HG02973 (cell line): ENCODE measurements around the gene SLC8B1.
"Not testable (repeated sequence)": the region's sequence is repeated elsewhere in the genome, so short reads cannot be mapped to it uniquely, and the experiment has no call there.

Experiments
- ATAC-seq: cut with Tn5 transposase; IDR thresholded peaks from one replicate; pipeline ENCODE4 v1.9.1; 2021; ENCODE audit warnings: moderate library complexity; ENCODE audit not compliant: unreplicated experiment

SLC8B1 gene

DNA sequence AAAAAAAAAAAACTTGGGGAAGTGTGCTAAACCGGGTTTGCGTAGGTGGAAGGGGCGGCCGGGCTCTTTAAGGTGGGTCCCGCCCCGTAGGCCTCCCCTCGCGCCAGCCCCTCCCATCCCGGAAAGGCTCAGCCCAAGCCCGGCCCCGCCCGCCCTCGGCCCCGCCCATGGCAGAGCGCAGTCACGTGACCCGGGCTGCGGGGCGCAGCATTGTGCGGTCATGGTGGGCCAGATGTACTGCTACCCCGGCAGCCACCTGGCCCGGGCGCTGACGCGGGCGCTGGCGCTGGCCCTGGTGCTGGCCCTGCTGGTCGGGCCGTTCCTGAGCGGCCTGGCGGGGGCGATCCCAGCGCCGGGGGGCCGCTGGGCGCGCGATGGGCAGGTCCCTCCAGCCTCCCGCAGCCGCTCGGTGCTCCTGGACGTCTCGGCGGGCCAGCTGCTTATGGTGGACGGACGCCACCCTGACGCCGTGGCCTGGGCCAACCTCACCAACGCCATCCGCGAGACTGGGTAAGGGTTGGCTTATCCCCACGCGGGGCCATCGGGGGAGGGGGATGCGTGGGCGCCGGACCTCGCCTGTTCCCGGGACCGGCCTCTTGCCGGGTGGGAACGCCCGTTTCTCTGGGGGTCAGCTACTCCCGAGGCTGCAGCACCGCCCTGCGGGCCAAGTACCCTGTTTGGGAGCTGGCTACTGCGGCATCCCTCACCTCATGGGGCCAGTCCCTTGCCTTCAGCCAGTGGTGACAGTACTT is 23.6 kb upstream of the SLC8B1 start, which contains the start of gene PLBD2:
Gene PLBD2, plus strand, starts transcription at position 207 of the 752 bp plus-strand sequence. Its CDS starts 14 bp downstream, at position 221.
- ATAC-seq = peak; percentile 91

DNA sequence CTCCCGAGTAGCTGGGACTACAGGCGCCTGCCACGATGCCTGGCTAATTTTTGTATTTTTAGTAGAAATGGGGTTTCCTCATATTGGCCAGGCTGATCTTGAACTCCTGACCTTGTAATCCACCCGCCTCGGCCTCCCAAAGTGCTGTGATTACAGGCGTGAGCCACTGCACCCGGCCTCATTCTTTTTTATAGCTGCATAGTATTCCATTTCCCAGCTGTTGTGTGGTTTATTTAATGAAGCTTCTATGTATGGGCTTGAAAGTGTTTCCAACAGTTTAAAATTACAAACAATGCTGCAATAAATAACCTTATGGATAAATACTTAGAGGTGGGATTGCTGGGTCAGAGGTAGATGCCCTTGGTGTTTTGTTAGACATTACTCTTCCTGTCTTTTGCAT is 19.3 kb upstream of the SLC8B1 start:
- not testable (repeated sequence) for ATAC-seq

DNA sequence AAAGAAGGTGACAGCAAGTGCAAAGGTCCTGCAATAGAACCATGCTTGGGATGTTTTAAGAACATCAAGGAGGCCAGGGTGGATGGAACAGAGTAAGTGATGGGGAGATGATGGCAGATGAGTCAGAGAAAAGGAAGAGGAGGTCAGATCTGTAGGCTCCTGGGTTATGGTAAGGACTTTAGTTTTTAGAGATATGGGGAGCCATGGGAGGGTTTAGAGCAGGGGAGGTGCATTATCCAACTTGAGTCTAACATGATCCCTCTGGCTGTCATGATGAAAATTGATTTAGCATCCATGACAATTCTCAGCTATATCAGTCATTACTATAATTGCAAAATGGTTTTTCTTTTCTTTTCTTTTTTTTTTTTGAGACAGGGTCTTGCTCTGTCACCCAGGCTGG is 16.2 kb upstream of the SLC8B1 start:
- no peak for ATAC-seq

DNA sequence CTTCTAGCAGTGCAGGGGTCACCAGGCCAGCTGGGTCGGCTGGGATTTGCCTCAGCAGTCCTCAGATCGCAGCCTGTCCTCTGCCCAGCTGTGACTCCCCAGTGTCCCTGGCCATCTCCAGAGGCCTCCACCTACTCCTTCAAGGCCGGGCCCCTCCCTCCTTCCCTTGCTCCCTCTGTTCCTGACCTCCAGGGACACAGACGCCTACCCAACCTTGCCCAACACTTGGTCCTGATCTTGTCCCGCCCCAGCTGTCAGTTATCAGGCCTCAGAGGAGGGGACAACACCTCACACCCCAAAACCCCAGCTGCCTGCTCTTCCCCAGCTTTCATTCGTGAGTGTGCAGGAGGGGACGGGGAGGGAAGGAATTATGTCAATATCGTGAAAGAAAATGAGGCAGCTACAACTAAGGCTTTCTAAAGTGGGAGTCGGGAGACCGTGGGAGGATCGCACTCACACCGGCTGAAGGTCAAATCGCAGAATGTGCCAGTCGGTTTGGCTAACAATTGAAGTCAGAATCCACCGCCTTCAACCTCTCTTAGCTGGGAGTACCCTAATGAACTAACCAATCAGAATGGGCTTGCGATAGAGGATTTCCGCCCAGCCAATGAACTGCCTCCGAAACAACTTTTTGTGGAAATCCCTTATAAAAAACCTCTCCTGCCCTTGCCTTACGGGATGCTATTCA is 14.1 kb upstream of the SLC8B1 start:
- no peak for ATAC-seq

- ATAC-seq = no peak
These were observed 13.0 kb upstream of the SLC8B1 start for GRCh38 chr12:113347892-113348291.

GRCh38 chr12:113347107-113347506 is 12.2 kb upstream of the SLC8B1 start:
- no peak for ATAC-seq

- ATAC-seq = no peak
These were observed 11.4 kb upstream of the SLC8B1 start for GRCh38 chr12:113346353-113346752.

- no peak for ATAC-seq
These were observed 10.4 kb upstream of the SLC8B1 start for GRCh38 chr12:113345318-113345717.

- ATAC-seq = no peak
These were observed 6.6 kb upstream of the SLC8B1 start for GRCh38 chr12:113341535-113341934.

DNA sequence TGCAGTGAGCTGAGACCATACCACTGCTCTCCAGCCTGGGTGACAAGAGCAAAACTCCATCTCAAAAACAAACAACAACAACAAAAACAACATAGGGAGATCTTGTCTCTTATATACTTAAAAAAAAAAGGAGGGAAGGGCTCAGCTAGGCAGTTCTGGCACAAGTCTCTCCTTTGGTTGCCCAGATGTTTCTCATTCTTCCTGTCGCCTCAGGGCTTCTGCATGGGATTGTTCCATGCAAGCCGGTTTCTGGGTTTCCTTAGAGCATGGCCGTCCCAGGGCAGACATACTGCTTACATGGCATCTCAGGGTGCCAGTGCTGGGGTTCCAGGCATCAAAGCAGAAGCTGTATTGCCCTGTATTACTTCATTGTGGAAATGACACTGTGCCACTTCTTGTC is 5.2 kb upstream of the SLC8B1 start:
- no peak for ATAC-seq

DNA sequence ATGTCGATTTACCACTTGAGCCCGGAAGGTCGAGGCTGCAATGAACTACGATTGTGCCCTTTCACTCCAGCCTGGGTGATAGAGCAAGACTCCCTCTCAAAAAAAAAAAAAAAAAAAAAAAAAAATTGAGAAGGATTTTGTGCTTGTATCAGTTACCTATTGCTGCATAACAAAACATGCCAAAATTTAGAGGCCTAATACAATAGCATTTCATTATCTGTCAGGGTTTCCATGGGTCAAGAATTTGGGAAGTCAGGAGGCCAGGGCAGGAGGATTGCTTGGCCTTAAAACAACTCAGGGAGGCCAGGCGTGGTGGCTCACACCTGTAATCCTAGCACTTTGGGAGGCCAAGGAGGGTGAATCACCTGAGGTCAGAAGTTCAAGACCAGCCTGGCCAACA is 4.6 kb upstream of the SLC8B1 start:
- no peak for ATAC-seq

- ATAC-seq = peak; percentile 8
These were observed 778 bp downstream of the SLC8B1 start for GRCh38 chr12:113333877-113334785.

GRCh38 chr12:113333418-113333750 is 1.5 kb downstream of the SLC8B1 start:
- no peak for ATAC-seq

- ATAC-seq = no peak
These were observed 2.1 kb downstream of the SLC8B1 start for GRCh38 chr12:113332688-113333417.

GRCh38 chr12:113330505-113330904 is 4.4 kb downstream of the SLC8B1 start:
- ATAC-seq = no peak

DNA sequence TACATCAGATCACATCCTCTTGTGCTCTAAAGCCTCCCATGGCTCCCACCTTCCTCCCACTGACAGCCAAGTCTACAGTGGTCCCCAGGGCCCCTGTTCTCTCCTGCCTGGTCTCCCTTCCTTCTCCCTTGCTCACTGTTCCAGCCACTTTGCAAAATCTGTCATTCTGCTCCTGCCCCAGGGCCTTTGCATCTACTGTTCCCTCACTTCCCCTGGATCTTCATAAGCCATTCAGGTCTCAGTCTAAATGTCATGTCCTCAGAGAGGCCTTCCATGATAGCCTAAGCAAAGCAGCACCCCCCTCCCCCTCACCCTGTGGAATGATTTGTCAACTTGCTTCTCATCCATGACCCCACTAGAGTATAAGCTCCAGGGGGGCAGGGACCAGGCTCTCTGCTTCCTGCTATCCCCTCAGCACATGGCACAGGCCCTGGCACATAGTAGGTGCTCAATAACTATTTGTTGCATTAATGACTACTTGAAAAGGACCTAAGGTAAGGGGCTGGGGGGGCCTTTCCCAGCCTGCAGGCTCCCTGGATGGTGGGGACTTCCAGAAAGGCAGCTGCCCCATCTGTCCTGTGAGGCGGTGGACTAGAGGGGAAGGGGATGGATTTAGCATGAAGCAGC is 5.0 kb downstream of the SLC8B1 start:
- no peak for ATAC-seq

DNA sequence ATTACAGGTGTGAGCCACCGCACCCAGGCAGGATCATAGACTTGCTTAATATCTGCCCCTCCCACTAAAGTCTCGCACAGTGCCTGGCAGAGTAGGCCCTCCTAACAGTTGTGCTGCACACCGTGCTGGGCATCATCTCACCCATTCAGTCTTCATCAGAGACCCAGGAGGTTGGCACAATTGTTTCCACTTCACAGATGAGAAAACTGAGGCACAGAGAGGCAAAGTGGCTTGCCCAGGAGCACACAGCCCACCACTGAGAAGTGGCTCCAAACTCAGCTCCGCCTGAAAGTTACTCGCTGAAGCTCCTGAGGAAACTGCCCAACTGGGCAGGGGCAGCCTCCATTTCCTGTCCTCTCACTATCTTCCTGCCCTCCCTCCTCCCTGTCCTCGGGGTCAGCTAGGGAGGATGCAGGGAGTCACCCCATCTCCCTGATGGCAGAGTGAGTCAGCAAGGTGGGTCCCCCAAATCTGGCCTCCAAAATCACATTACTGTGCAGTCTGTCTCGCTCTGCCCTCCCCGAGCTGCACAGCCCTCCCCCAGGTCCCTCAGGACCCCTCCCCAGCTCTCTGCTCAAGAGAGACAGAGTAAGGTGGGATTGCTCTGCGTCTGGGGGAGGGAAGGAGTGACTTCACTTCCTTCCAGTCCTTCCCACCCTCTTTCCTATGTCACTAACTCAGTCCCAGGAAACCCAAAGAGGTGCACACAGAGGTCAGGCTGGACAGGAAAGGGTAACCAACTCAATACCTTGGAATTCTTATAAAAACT is 5.7 kb downstream of the SLC8B1 start:
- no peak for ATAC-seq

GRCh38 chr12:113328368-113328889 is 6.5 kb downstream of the SLC8B1 start:
- ATAC-seq = no peak

DNA sequence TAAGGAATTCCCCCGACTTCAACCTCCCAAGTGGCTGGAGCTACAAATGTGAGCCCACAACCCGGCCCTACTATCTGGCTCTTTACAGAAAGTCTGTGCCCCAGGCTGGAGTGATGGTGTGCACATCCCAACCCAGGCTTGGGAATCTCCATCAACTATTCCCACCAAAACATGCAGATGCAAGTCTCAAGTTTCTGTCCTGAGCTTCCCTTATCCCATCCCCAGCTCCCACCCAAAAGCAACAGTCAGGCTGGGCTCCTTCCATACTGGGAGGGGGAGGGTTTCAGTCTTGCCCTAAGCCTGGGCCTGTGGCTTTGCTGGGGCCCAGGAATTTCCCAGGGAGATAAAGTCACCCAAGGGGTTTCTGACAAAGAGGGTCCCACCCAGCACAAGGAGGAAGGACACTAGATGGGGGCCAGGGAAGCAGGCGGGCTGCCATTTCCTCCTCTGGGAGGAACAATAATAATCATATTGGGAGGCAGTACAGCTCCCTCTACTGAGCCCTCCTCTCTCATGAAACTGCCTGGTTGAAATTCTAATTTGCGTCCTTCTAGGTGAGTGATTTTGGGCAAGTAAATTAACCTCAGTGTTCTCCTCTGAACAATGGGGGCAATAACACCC is 8.0 kb downstream of the SLC8B1 start:
- ATAC-seq = no peak
